Sigmoid colon (tissue), 7 donors: ENCODE data around the gene RIPOR3. TPM values are rescaled to one million over a fixed set of nuclear protein-coding genes. Genes with fewer than 3 reads are reported as not detected.
"Not testable (repeated sequence)": the region's sequence is repeated elsewhere in the genome, so short reads cannot be mapped to it uniquely, and the experiment has no call there.

Experiments used
- DNase-seq: peaks from one replicate; pipeline ENCODE4 v3.0.0-alpha.2; 2019
- H3K27ac ChIP-seq, 4 donors: fragments of 200-600 bp; sonication (generic); one replicate each; pipeline ENCODE4 v1.5.1; 2016 to 2019; ENCODE audit warnings: mild to moderate bottlenecking in 1 of 4
- H3K27me3 ChIP-seq, 3 donors: fragments of 200-600 bp; sonication (generic); one replicate each; pipeline ENCODE4 v1.5.1; 2019; ENCODE audit warnings: mild to moderate bottlenecking in 1 of 3
- H3K36me3 ChIP-seq, 4 donors: fragments of 200-600 bp; sonication (generic); one replicate each; pipeline ENCODE4 v1.5.1; 2016 to 2019
- H3K4me1 ChIP-seq, 4 donors: fragments of 200-600 bp; sonication (generic); one replicate each; pipeline ENCODE4 v1.5.1; 2017 to 2019
- H3K4me3 ChIP-seq, 4 donors: fragments of 200-600 bp; sonication (generic); one replicate each; pipeline ENCODE4 v1.5.1; 2017 to 2019; ENCODE audit warnings: mild to moderate bottlenecking in 2 of 4, moderate library complexity in 1 of 4
- H3K9me3 ChIP-seq, 4 donors: fragments of 200-600 bp in 3 of 4; sonication (generic) in 3 of 4; one replicate each; pipeline versions ENCODE4 v1.5.1 to v1.6.1; 2013 to 2019
- EP300 ChIP-seq, 4 donors: sonication (generic); formaldehyde crosslinking; IDR thresholded peaks; one replicate each; pipeline ENCODE4 v1.6.1; 2017; ENCODE audit warnings: antibody characterized with exemption in 4 of 4
- POLR2A ChIP-seq, 2 donors: fragments of 450-650 bp; IDR thresholded peaks; one replicate each; pipeline ENCODE4 v1.6.1; 2016; ENCODE audit warnings: antibody characterized with exemption in 2 of 2, mild to moderate bottlenecking in 2 of 2, moderate library complexity in 2 of 2
- POLR2AphosphoS5 ChIP-seq, 4 donors: sonication (generic); formaldehyde crosslinking; IDR thresholded peaks; one replicate each; pipeline ENCODE4 v1.6.1; 2017; ENCODE audit warnings: antibody characterized with exemption in 4 of 4
- WGBS, 2 donors: extraction: QIAGEN DNeasy Blood & Tissue Kit; methylation state at CpG; one replicate each; pipeline ENCODE4 v1.1.7; 2013; 5-methylcytosine and 5-hydroxymethylcytosine counted together
- intact Hi-C: fragments of 100-400 bp; cut with DNase I; formaldehyde crosslinking; loops from one replicate; pipeline ENCODE4 v1.15.1; 2023
- polyA plus RNA-seq, 3 donors: library from polyadenylated mRNA; stranded (reverse); fragments of 200-250 nt; gene quantifications; one replicate each; pipeline ENCODE4 v1.2.3, GENCODE V29; 2013
- total RNA-seq, 4 donors: library from RNA; depleted of rRNA; stranded (reverse); fragments of >200 nt; gene quantifications; one replicate each; pipeline ENCODE4 v1.1.0, GENCODE V29; 2016
- TF ChIP-seq, protein P1 (sequence below), 4 experiments: fragments of 450-650 bp in 3 of 4; fragments of 200-600 bp in 1 of 4; IDR thresholded peaks; one replicate each; pipeline ENCODE4 v1.5.1; 2016 to 2019; ENCODE audit warnings: antibody characterized with exemption in 4 of 4, mild to moderate bottlenecking in 3 of 4, moderate library complexity in 2 of 4
- donor health status: healthy with polysubstance abuse.
- donor health status: Bipolar disorder and iron deficiency.
- donor health status: healthy.

RIPOR3 gene
- total and polyA plus RNA-seq, 7 donors = 0.92 to 28.0 (median 9.4) TPM

DNA sequence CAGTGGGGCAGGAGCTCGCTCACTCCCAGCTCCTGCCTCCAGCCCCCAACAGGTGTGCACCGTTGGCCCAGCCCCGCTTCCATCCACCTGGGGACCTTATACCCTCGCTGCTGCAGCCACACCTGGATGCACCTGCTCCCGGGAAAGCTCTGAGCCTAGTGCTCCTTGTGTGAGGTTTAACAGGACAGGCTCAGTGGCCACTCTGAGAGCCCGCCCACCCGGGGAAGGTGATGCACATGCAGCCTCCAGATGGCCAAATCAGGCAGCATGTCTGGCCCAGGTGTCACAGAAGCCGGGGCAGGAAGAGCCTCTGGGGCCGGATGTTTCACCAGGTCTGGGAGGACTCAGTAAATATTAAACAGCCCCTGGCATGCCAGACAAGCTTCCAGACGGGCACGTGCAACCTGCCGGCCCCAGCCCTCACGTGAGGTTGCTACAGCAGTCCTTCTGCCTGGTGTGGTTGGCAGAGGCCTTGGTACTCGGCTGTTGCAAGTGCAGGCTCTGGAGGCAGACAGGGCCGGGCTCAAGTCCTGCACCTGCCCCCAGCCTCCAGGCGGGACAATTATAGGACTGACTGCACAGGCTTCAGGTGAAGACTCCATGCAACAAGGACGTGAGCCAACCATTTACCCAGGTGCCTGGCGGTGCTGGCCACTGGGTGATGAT is 66.9 kb downstream of the RIPOR3 start:
- H3K36me3 ChIP-seq = no peaks in the 10 kb centered on the region
- no peak overlapping the region for H3K4me3 ChIP-seq
- peaks cover 0 to 11% (median 4%) of the 10 kb centered on the region in 4 donors for H3K4me1 ChIP-seq
- no peak for TF ChIP-seq POLR2A (IDR thresholded peaks at IDR 0.05)
- TF ChIP-seq POLR2AphosphoS5 (IDR thresholded peaks at IDR 0.05) = no peak
- TF ChIP-seq, protein P1, sequence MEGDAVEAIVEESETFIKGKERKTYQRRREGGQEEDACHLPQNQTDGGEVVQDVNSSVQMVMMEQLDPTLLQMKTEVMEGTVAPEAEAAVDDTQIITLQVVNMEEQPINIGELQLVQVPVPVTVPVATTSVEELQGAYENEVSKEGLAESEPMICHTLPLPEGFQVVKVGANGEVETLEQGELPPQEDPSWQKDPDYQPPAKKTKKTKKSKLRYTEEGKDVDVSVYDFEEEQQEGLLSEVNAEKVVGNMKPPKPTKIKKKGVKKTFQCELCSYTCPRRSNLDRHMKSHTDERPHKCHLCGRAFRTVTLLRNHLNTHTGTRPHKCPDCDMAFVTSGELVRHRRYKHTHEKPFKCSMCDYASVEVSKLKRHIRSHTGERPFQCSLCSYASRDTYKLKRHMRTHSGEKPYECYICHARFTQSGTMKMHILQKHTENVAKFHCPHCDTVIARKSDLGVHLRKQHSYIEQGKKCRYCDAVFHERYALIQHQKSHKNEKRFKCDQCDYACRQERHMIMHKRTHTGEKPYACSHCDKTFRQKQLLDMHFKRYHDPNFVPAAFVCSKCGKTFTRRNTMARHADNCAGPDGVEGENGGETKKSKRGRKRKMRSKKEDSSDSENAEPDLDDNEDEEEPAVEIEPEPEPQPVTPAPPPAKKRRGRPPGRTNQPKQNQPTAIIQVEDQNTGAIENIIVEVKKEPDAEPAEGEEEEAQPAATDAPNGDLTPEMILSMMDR (IDR thresholded peaks at IDR 0.05) = no peak
- no peak for TF ChIP-seq EP300 (IDR thresholded peaks at IDR 0.05)
- no peak for DNase-seq
- WGBS, 2 donors = 32 to 75% methylated on average over 18 of the region's 18 CpGs
- H3K9me3 ChIP-seq = peaks cover 0 to 6% (median 4%) of the 10 kb centered on the region in 4 donors
- H3K27me3 ChIP-seq = no peaks in the 10 kb centered on the region
- intact Hi-C loops = no loop called here
- no peak overlapping the region for H3K27ac ChIP-seq

DNA sequence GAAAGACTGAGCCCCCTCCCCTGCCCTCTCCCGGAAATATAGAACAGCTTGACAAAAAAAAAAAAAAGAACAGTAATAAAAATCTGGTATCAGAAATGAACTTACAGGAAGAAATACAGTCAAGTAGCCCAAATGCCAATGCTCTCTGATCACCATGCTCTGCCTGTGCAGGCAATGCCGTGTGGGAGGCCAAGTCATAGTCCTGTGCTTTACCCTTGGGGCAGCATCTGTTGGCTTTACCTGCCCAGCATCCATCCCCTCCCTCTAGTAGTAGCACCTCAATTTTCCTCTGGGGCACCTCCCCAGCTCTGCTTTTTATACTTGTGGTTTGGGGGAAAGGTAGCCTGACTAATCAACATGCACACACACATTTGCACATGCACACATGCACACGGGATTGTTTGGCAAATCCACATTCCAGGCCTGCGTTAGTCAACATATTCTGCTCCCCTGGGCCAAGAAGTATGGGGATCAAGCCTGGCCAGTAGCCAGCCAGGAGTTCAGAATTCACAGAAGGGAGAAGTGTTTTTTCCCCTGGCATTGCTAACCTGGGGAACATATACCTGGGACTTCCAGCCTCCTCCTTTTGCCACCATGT is 70.2 kb downstream of the RIPOR3 start:
- Histone ChIP-seq H3K27me3 (no peaks in the 10 kb centered on the region), H3K4me1 (peaks cover 0 to 7% (median 2%) of the 10 kb centered on the region in 4 donors), H3K9me3 (peaks cover 0 to 6% (median 4%) of the 10 kb centered on the region in 4 donors), H3K36me3 (no peaks in the 10 kb centered on the region), H3K27ac (no peak overlapping the region), H3K4me3 (no peak overlapping the region)
- no peak for DNase-seq
- TF ChIP-seq POLR2AphosphoS5 (IDR thresholded peaks at IDR 0.05) (no peak), POLR2A (IDR thresholded peaks at IDR 0.05) (no peak), EP300 (IDR thresholded peaks at IDR 0.05) (no peak)
- TF ChIP-seq, protein P1 (IDR thresholded peaks at IDR 0.05) = no peak
- WGBS, 2 donors = 71 to 93% methylated on average over 4 of the region's 4 CpGs
- intact Hi-C loops = no loop called here

DNA sequence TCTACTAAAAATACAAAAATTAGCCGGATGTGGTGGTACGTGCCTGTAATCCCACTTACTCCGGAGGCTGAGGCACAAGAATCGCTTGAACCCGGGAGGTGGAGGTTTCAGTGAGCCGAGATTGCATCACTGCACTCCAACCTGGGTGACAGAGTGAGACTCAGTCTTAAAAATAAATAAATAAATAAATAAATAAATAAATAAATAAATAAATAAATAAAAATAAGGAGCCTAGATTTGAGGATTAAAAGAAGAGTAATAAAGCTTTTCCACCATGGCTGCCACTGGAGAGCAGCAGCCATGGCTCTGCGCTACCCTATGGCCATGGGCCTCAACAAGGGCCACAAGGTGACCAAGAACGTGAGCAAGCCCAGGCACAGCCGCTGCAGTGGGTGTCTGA is 70.9 kb downstream of the RIPOR3 start:
- intact Hi-C loops, H3K27me3 ChIP-seq: not testable (repeated sequence)
- WGBS, 2 donors = 96 to 97% methylated on average over 9 of the region's 9 CpGs

DNA sequence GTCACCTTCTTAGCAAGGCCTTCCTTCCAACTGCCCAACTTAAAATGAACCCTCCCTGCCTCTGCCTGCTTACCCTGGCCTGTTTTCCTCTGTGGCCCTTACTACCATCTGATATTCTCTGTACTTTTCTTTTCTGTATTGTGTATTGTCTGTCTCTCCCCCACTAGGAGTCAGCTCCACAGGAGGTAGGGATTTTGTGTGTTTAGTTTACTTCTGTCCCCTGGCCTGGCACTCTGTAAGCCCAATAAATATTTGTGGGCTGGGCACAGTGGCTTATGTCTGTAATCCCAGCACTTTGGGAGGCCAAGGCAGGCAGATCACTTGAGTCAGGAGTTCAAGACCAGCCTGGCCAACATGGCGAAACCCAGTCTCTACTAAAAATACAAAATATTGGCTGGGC is 72.8 kb downstream of the RIPOR3 start:
- H3K27me3 ChIP-seq = no peaks in the 10 kb centered on the region
- H3K9me3 ChIP-seq = peaks cover 0 to 6% (median 4%) of the 10 kb centered on the region in 4 donors
- no peak for TF ChIP-seq EP300 (IDR thresholded peaks at IDR 0.05)
- TF ChIP-seq POLR2A (IDR thresholded peaks at IDR 0.05) = no peak
- TF ChIP-seq POLR2AphosphoS5 (IDR thresholded peaks at IDR 0.05) = no peak
- TF ChIP-seq, protein P1 (IDR thresholded peaks at IDR 0.05) = no peak
- intact Hi-C loops = no loop called here
- DNase-seq = no peak
- no peak overlapping the region for H3K27ac ChIP-seq
- H3K4me3 ChIP-seq = no peak overlapping the region
- 95 to 97% methylated on average over 1 of the region's 1 CpG for WGBS, 2 donors
- no peaks in the 10 kb centered on the region for H3K36me3 ChIP-seq
- no peaks in the 10 kb centered on the region for H3K4me1 ChIP-seq

More for the DNA sequence above, 70.9 kb downstream of the RIPOR3 start:
- H3K36me3 ChIP-seq, H3K4me3 ChIP-seq, H3K4me1 ChIP-seq, H3K9me3 ChIP-seq, DNase-seq, H3K27ac ChIP-seq: not testable (repeated sequence)

DNA sequence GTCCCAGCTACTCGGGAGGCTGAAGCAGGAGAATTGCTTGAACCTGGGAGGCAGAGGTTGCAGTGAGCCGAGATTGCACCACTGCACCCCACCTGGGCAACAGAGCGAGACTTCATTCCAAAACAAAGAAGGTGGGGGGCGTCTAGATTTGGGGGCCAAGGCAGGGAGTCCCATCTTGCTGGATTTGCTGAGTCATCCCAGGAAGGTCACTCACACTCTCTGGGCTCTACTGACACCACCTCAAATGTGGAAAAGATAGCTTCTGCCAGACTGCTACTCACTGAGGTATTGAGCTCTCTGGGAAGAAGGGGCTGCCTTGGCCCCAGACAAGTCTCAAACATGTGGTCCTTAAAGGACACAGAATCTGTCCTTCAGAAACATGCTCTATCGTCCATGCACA is 74.3 kb downstream of the RIPOR3 start:
- no peak overlapping the region for H3K27ac ChIP-seq
- no peaks in the 10 kb centered on the region for H3K36me3 ChIP-seq
- intact Hi-C loops = no loop called here
- no peaks in the 10 kb centered on the region for H3K27me3 ChIP-seq
- H3K9me3 ChIP-seq = peaks cover 0 to 6% (median 4%) of the 10 kb centered on the region in 4 donors
- DNase-seq = no peak
- H3K4me3 ChIP-seq = no peak overlapping the region
- TF ChIP-seq POLR2AphosphoS5 (IDR thresholded peaks at IDR 0.05) (no peak), EP300 (IDR thresholded peaks at IDR 0.05) (no peak), POLR2A (IDR thresholded peaks at IDR 0.05) (no peak)
- TF ChIP-seq, protein P1 (IDR thresholded peaks at IDR 0.05) = no peak
- no peaks in the 10 kb centered on the region for H3K4me1 ChIP-seq
- WGBS, 2 donors = 90 to 91% methylated on average over 5 of the region's 5 CpGs
